ENCODE measurements around the gene ZNF385B. TPM values are rescaled to one million over a fixed set of nuclear protein-coding genes. Genes with fewer than 3 reads are reported as not detected.

Gene ZNF385B
- total RNA-seq, 5 donors from 2014 or later (not counting 1 experiment from before 2014, with no cell fraction given) = 0.12 TPM; not detected in 4

GRCh38 chr2:179768765-179769164 lies 92.6 kb downstream of the ZNF385B start:
- H3K4me3 ChIP-seq (ENCODE audit: control insufficient read depth in 1 of 2, extremely low read depth in 1 of 2, low read length in 1 of 2) = no peak overlapping the region
- POLR2A ChIA-PET = no interaction called here
- CTCF ChIA-PET = no interaction called here
- ATAC-seq (replicated peaks in 1 of 4) = no peak
- Mint-ChIP-seq H3K9me3 (peaks cover 0 to 9% (median 0%) of the 10 kb centered on the region in 3 donors), H3K36me3 (no peaks in the 10 kb centered on the region), H3K4me1 (no peaks in the 10 kb centered on the region), H3K4me3 (no peak overlapping the region), H3K27ac (no peak overlapping the region), H3K27me3 (peaks cover 7% of the 10 kb centered on the region in 2 donors)
- no peaks in the 10 kb centered on the region for H3K27me3 ChIP-seq (replicated peaks in 1 of 2; ENCODE audit: control insufficient read depth in 2 of 2, extremely low read depth in 1 of 2, insufficient read depth in 2 of 2, low read length in 1 of 2)
- H3K9me3 ChIP-seq = peaks cover 4% of the 10 kb centered on the region
- WGBS (ENCODE audit: insufficient coverage) = no CpG with 5 or more reads among the region's 1 CpG
- DNase-seq = no peak
- no peaks in the 10 kb centered on the region for H3K4me1 ChIP-seq (ENCODE audit: control insufficient read depth in 1 of 2, extremely low read depth in 1 of 2, insufficient read depth in 2 of 2, low read length in 2 of 2)
- no peaks in the 10 kb centered on the region for H3K36me3 ChIP-seq (ENCODE audit: control insufficient read depth in 2 of 2, extremely low read depth in 1 of 2, insufficient read depth in 1 of 2, low read length in 1 of 2)
- H3K27ac ChIP-seq (ENCODE audit: low read length) = no peak overlapping the region

- Histone ChIP-seq H3K4me1 (ENCODE audit: control insufficient read depth in 1 of 2, extremely low read depth in 1 of 2, insufficient read depth in 2 of 2, low read length in 2 of 2) (no peaks in the 10 kb centered on the region), H3K4me3 (ENCODE audit: control insufficient read depth in 1 of 2, extremely low read depth in 1 of 2, low read length in 1 of 2) (no peak overlapping the region), H3K36me3 (ENCODE audit: control insufficient read depth in 2 of 2, extremely low read depth in 1 of 2, insufficient read depth in 1 of 2, low read length in 1 of 2) (no peaks in the 10 kb centered on the region), H3K9me3 (peaks cover 4% of the 10 kb centered on the region), H3K27me3 (replicated peaks in 1 of 2; ENCODE audit: control insufficient read depth in 2 of 2, extremely low read depth in 1 of 2, insufficient read depth in 2 of 2, low read length in 1 of 2) (no peaks in the 10 kb centered on the region), H3K27ac (ENCODE audit: low read length) (no peak overlapping the region)
- H3K9me3 Mint-ChIP-seq = peaks cover 0 to 13% (median 0%) of the 10 kb centered on the region in 3 donors
- no peaks in the 10 kb centered on the region for H3K4me1 Mint-ChIP-seq
- no peaks in the 10 kb centered on the region for H3K36me3 Mint-ChIP-seq
- no peak for ATAC-seq (replicated peaks in 1 of 4)
- peaks cover 6 to 7% of the 10 kb centered on the region in 2 donors for H3K27me3 Mint-ChIP-seq
- WGBS (ENCODE audit: insufficient coverage) = no CpG with 5 or more reads among the region's 2 CpGs
- CTCF ChIA-PET = no interaction called here
- H3K4me3 Mint-ChIP-seq = no peak overlapping the region
- POLR2A ChIA-PET = no interaction called here
- no peak overlapping the region for H3K27ac Mint-ChIP-seq
- no peak for DNase-seq
Observed at GRCh38 chr2:179765666-179766065, 95.7 kb downstream of the ZNF385B start.

- ATAC-seq (replicated peaks in 1 of 4) (no peak), DNase-seq (no peak)
- Histone ChIP-seq H3K36me3 (ENCODE audit: control insufficient read depth in 2 of 2, extremely low read depth in 1 of 2, insufficient read depth in 1 of 2, low read length in 1 of 2) (no peaks in the 10 kb centered on the region), H3K27me3 (replicated peaks in 1 of 2; ENCODE audit: control insufficient read depth in 2 of 2, extremely low read depth in 1 of 2, insufficient read depth in 2 of 2, low read length in 1 of 2) (no peaks in the 10 kb centered on the region), H3K4me3 (ENCODE audit: control insufficient read depth in 1 of 2, extremely low read depth in 1 of 2, low read length in 1 of 2) (no peak overlapping the region), H3K9me3 (peaks cover 4% of the 10 kb centered on the region), H3K4me1 (ENCODE audit: control insufficient read depth in 1 of 2, extremely low read depth in 1 of 2, insufficient read depth in 2 of 2, low read length in 2 of 2) (no peaks in the 10 kb centered on the region), H3K27ac (ENCODE audit: low read length) (no peak overlapping the region)
- Mint-ChIP-seq H3K4me1 (no peaks in the 10 kb centered on the region), H3K4me3 (no peak overlapping the region), H3K27me3 (peaks cover 6 to 9% of the 10 kb centered on the region in 2 donors), H3K36me3 (no peaks in the 10 kb centered on the region), H3K9me3 (peaks cover 0 to 13% (median 0%) of the 10 kb centered on the region in 3 donors), H3K27ac (no peak overlapping the region)
- ChIA-PET POLR2A (no interaction called here), CTCF (no interaction called here)
- WGBS (ENCODE audit: insufficient coverage) = 75% methylated on average over 1 of the region's 1 CpG
Observed at GRCh38 chr2:179764710-179765109, 96.7 kb downstream of the ZNF385B start.

DNA sequence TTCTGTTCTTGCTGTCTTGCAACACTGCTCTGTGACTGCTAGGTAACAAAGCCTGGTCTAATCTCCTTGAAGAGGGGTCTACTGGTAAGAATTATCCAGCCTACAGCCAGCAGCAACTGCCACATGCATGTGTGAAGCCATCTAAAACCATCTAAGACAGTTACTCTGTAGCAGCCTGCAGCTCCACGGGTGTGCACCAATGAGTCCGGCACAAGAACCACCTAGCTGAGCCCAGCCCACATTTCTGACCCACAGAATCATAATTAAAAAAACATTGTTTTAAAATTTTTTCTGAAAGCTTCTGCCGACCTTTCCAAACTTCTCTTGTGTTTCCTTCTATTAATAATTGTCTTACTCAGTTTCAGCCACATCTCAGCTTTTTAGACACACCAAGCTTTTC lies 102.8 kb downstream of the ZNF385B start:
- ChIA-PET POLR2A (no interaction called here), CTCF (no interaction called here)
- H3K36me3 Mint-ChIP-seq = no peaks in the 10 kb centered on the region
- no peaks in the 10 kb centered on the region for H3K36me3 ChIP-seq (ENCODE audit: control insufficient read depth in 2 of 2, extremely low read depth in 1 of 2, insufficient read depth in 1 of 2, low read length in 1 of 2)
- 71% methylated on average over 3 of the region's 3 CpGs for WGBS (ENCODE audit: insufficient coverage)
- ATAC-seq (replicated peaks in 1 of 4) = no peak
- H3K27me3 ChIP-seq (replicated peaks in 1 of 2; ENCODE audit: control insufficient read depth in 2 of 2, extremely low read depth in 1 of 2, insufficient read depth in 2 of 2, low read length in 1 of 2) = no peaks in the 10 kb centered on the region
- no peaks in the 10 kb centered on the region for H3K4me1 Mint-ChIP-seq
- no peak overlapping the region for H3K27ac ChIP-seq (ENCODE audit: low read length)
- peaks cover 0 to 4% (median 0%) of the 10 kb centered on the region in 3 donors for H3K9me3 Mint-ChIP-seq
- no peak overlapping the region for H3K4me3 ChIP-seq (ENCODE audit: control insufficient read depth in 1 of 2, extremely low read depth in 1 of 2, low read length in 1 of 2)
- peaks cover 0 to 4% of the 10 kb centered on the region in 2 donors for H3K27me3 Mint-ChIP-seq
- no peaks in the 10 kb centered on the region for H3K9me3 ChIP-seq
- DNase-seq = no peak
- no peaks in the 10 kb centered on the region for H3K4me1 ChIP-seq (ENCODE audit: control insufficient read depth in 1 of 2, extremely low read depth in 1 of 2, insufficient read depth in 2 of 2, low read length in 2 of 2)
- H3K4me3 Mint-ChIP-seq = no peak overlapping the region
- no peak overlapping the region for H3K27ac Mint-ChIP-seq

- no peaks in the 10 kb centered on the region for H3K4me1 Mint-ChIP-seq
- no peak overlapping the region for H3K27ac Mint-ChIP-seq
- ChIA-PET CTCF (interaction anchor here in 1 of 2 donors (0.6 kb wide), 1 partner anchor 990 kb away, joined by 3 read pairs; no protein-coding TSS in a partner anchor), POLR2A (no interaction called here)
- WGBS (ENCODE audit: insufficient coverage) = no CpG with 5 or more reads among the region's 4 CpGs
- Histone ChIP-seq H3K9me3 (no peaks in the 10 kb centered on the region), H3K27ac (ENCODE audit: low read length) (no peak overlapping the region), H3K4me1 (ENCODE audit: control insufficient read depth in 1 of 2, extremely low read depth in 1 of 2, insufficient read depth in 2 of 2, low read length in 2 of 2) (no peaks in the 10 kb centered on the region), H3K36me3 (ENCODE audit: control insufficient read depth in 2 of 2, extremely low read depth in 1 of 2, insufficient read depth in 1 of 2, low read length in 1 of 2) (no peaks in the 10 kb centered on the region), H3K27me3 (replicated peaks in 1 of 2; ENCODE audit: control insufficient read depth in 2 of 2, extremely low read depth in 1 of 2, insufficient read depth in 2 of 2, low read length in 1 of 2) (no peaks in the 10 kb centered on the region), H3K4me3 (ENCODE audit: control insufficient read depth in 1 of 2, extremely low read depth in 1 of 2, low read length in 1 of 2) (no peak overlapping the region)
- peaks cover 0 to 4% of the 10 kb centered on the region in 2 donors for H3K27me3 Mint-ChIP-seq
- H3K9me3 Mint-ChIP-seq = no peaks in the 10 kb centered on the region
- no peaks in the 10 kb centered on the region for H3K36me3 Mint-ChIP-seq
- H3K4me3 Mint-ChIP-seq = no peak overlapping the region
- ATAC-seq (replicated peaks in 1 of 4) = no peak
- DNase-seq = peak in 1 of 35 experiments; percentile 12
Observed at GRCh38 chr2:179751163-179751809, 110.1 kb downstream of the ZNF385B start.

- H3K4me1 ChIP-seq (ENCODE audit: control insufficient read depth in 1 of 2, extremely low read depth in 1 of 2, insufficient read depth in 2 of 2, low read length in 2 of 2) = no peaks in the 10 kb centered on the region
- WGBS (ENCODE audit: insufficient coverage) = no CpG with 5 or more reads among the region's 1 CpG
- no peaks in the 10 kb centered on the region for H3K36me3 ChIP-seq (ENCODE audit: control insufficient read depth in 2 of 2, extremely low read depth in 1 of 2, insufficient read depth in 1 of 2, low read length in 1 of 2)
- CTCF ChIA-PET = no interaction called here
- POLR2A ChIA-PET = no interaction called here
- ATAC-seq (replicated peaks in 1 of 4) (no peak), DNase-seq (no peak)
- Mint-ChIP-seq H3K36me3 (no peaks in the 10 kb centered on the region), H3K4me3 (no peak overlapping the region), H3K4me1 (no peaks in the 10 kb centered on the region), H3K27me3 (peaks cover 0 to 4% of the 10 kb centered on the region in 2 donors), H3K9me3 (no peaks in the 10 kb centered on the region), H3K27ac (no peak overlapping the region)
- H3K27me3 ChIP-seq (replicated peaks in 1 of 2; ENCODE audit: control insufficient read depth in 2 of 2, extremely low read depth in 1 of 2, insufficient read depth in 2 of 2, low read length in 1 of 2) = peaks cover 0 to 2% of the 10 kb centered on the region in 2 experiments
- no peaks in the 10 kb centered on the region for H3K9me3 ChIP-seq
- no peak overlapping the region for H3K27ac ChIP-seq (ENCODE audit: low read length)
- no peak overlapping the region for H3K4me3 ChIP-seq (ENCODE audit: control insufficient read depth in 1 of 2, extremely low read depth in 1 of 2, low read length in 1 of 2)
Observed at GRCh38 chr2:179749210-179749609, 112.2 kb downstream of the ZNF385B start.

All from T-cell (primary cell).